MCF 10A (cell line): ENCODE results near the gene SNCB. TPM values are rescaled to one million over a fixed set of nuclear protein-coding genes. Genes with fewer than 3 reads are reported as not detected.

Experiments
- BruUV-seq: library from RNA; stranded (reverse); fragments of 400-500 nt; replicated peaks from 2 replicates; lab custom pipeline; 2021; lab: Mats Ljungman, UMichigan
- CTCF ChIA-PET: fragments of 300-600 bp; sonication (Branson Sonifier 250); formaldehyde crosslinking; extraction: SDS; loops from one replicate; lab custom pipeline; 2021; ENCODE audit warnings: antibody characterized with exemption, inconsistent platforms; lab: Yijun Ruan, JAX
- POLR2A ChIA-PET: fragments of 300-600, 350-650 bp; sonication (Branson Sonifier 250); formaldehyde crosslinking; extraction: SDS; loops from one replicate; lab custom pipeline; 2020; ENCODE audit warnings: antibody characterized with exemption, inconsistent platforms; lab: Yijun Ruan, JAX
- DNase-seq: peaks from one replicate; pipeline ENCODE4 v3.0.0-alpha.2; 2018; ENCODE audit not compliant: unreplicated experiment
- H3K27ac Mint-ChIP-seq: one replicate; pipeline ENCODE4 v1.8.0; 2022; ENCODE audit warnings: mild to moderate bottlenecking, low read depth, mixed read lengths; ENCODE audit not compliant: unreplicated experiment
- H3K27me3 Mint-ChIP-seq: one replicate; pipeline ENCODE4 v1.8.0; 2022; ENCODE audit warnings: mixed read lengths; ENCODE audit not compliant: insufficient read depth, unreplicated experiment
- H3K36me3 Mint-ChIP-seq: one replicate; pipeline ENCODE4 v1.8.0; 2022; ENCODE audit warnings: mild to moderate bottlenecking, moderate library complexity, mixed read lengths; ENCODE audit not compliant: insufficient read depth, unreplicated experiment
- H3K4me1 Mint-ChIP-seq: one replicate; pipeline ENCODE4 v1.8.0; 2022; ENCODE audit warnings: mixed read lengths; ENCODE audit not compliant: insufficient read depth, unreplicated experiment
- H3K4me3 Mint-ChIP-seq: one replicate; pipeline ENCODE4 v1.8.0; 2022; ENCODE audit warnings: mild to moderate bottlenecking, moderate library complexity, mixed read lengths; ENCODE audit not compliant: unreplicated experiment
- H3K9me3 Mint-ChIP-seq: one replicate; pipeline ENCODE4 v1.8.0; 2022; ENCODE audit warnings: mixed read lengths; ENCODE audit not compliant: unreplicated experiment
- intact Hi-C: fragments of 100-400 bp; cut with micrococcal nuclease; formaldehyde crosslinking; loops from 2 replicates; pipeline ENCODE4 v1.14.1; 2022
- total RNA-seq: library from RNA; stranded (reverse); gene quantifications from 2 replicates; pipeline ENCODE4 v1.2.3, GENCODE V29; 2022
- TF ChIP-seq, protein P1 (sequence below): fragments of 200-600 bp; IDR thresholded peaks from one replicate; pipeline ENCODE4 v1.8.0; 2022; ENCODE audit warnings: antibody characterized with exemption, mild to moderate bottlenecking; ENCODE audit not compliant: unreplicated experiment

SNCB gene
- total RNA-seq, 1 experiment from 2014 or later: not detected

DNA sequence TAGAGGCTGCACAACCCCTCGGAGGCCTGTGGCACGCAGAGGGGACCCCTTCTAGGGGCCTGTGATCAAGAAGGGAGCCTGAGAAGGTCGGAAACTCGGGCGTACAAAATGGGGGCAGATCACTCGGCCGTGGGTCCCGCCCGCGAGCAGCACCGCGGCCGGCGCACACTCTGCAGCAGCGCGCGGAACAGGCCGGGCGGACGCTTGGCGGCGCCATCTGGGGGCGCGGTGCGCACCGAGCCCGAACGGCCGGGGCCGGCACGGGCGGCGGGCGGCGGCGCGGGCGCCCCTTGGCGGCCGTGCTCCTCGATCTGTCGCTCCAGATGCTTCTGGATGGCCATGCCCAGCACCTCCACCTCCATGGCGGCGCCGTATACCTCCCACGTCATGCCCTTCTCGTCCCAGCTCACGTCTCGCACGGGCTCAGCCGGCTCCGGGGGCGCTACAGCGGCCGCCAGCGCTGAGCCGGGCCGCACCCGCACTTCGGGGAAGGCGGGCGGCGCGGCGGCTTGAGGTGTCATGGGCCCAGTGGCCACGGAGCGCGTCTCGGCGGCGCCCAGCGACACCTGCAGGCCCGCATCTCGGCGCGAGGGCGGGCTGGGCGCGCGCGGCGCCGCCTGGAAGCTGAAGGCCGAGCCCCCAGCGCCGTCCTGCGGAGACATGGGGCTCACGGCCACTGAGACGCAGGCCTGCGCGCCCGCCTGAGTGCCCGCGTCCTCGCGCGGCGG, 33.5 kb downstream of the SNCB start:
- intact Hi-C loops: no loop called here
- Mint-ChIP-seq H3K27me3 (no peaks in the 10 kb centered on the region), H3K27ac (no peak overlapping the region), H3K36me3 (no peaks in the 10 kb centered on the region), H3K4me1 (peaks cover 7% of the 10 kb centered on the region), H3K9me3 (no peaks in the 10 kb centered on the region), H3K4me3 (no peak overlapping the region)
- TF ChIP-seq, protein P1, sequence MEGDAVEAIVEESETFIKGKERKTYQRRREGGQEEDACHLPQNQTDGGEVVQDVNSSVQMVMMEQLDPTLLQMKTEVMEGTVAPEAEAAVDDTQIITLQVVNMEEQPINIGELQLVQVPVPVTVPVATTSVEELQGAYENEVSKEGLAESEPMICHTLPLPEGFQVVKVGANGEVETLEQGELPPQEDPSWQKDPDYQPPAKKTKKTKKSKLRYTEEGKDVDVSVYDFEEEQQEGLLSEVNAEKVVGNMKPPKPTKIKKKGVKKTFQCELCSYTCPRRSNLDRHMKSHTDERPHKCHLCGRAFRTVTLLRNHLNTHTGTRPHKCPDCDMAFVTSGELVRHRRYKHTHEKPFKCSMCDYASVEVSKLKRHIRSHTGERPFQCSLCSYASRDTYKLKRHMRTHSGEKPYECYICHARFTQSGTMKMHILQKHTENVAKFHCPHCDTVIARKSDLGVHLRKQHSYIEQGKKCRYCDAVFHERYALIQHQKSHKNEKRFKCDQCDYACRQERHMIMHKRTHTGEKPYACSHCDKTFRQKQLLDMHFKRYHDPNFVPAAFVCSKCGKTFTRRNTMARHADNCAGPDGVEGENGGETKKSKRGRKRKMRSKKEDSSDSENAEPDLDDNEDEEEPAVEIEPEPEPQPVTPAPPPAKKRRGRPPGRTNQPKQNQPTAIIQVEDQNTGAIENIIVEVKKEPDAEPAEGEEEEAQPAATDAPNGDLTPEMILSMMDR: no peak
- no TSS peak for BruUV-seq
- DNase-seq: no peak
- POLR2A ChIA-PET: no interaction called here
- CTCF ChIA-PET: interaction anchor here (1.3 kb wide), 1 partner anchor 23 kb away, joined by 3 read pairs; no protein-coding TSS in a partner anchor

DNA sequence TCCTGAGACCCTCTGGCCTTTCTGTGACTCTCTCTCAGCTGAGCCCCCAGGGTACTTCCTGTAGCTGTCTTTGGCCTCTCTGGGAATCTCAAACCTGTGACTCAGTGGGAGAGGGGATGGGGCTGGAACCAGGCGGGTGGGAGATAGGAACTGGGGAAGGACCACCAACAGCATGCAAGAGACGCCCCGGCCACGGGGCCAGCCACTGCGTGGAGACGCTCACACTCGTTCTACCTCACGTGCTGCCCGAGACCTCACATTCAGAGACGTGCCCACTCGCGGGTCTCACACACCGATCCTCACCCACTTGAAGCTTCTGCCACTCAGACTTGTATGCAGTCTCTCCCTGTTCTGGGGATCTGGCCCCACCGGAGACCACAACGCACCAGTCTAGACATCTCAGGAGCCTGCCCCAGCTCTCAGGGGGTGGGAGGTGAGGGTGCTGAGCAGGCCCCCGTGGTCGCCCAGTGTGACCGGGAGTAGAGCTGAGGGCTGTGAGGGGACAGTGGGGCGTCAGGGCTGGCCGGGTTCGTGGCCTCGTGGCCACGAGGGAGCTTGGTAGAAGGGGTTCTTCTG, 34.2 kb downstream of the SNCB start:
- H3K27ac Mint-ChIP-seq: no peak overlapping the region
- TF ChIP-seq, protein P1: no peak
- no TSS peak for BruUV-seq
- DNase-seq: no peak
- ChIA-PET CTCF (interaction anchor here (0.6 to 1.3 kb wide), 5 partner anchors 10 to 1356 kb away, joined by 3 to 4 read pairs (median 3); partner anchors contain the start of gene FAF2), POLR2A (interaction anchor here (0.5 to 0.8 kb wide), 2 partner anchors 169 to 180 kb away, joined by 4 to 6 read pairs; partner anchors contain the start of gene CLTB)
- peaks cover 7% of the 10 kb centered on the region for H3K4me1 Mint-ChIP-seq
- no peaks in the 10 kb centered on the region for H3K36me3 Mint-ChIP-seq
- no peaks in the 10 kb centered on the region for H3K27me3 Mint-ChIP-seq
- H3K4me3 Mint-ChIP-seq: no peak overlapping the region
- intact Hi-C loops: no loop called here
- no peaks in the 10 kb centered on the region for H3K9me3 Mint-ChIP-seq

DNA sequence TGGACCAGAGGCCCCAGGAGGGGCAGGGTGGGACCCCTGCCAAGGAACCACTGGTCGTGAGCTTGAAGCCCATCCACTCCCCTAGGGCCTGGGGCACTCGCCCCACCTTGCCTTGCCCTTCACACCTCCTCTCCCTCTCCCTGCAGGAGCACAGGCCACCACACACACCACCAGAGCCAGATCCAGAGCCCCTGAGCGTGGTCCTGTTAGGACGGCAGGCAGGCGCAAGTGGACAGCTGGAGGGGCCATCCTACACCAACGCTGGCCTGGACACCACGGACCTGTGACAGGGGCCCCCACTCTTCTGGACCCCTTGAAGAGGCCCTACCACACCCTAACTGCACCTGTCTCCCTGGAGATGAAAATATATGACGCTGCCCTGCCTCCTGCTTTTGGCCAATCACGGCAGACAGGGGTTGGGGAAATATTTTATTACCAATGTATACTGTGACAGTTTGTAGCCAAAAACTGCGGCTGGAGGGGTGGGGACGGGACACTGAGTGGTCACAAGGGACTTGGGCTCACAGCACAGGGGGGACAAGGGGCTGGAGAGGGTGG, 34.9 kb downstream of the SNCB start:
- H3K9me3 Mint-ChIP-seq: no peaks in the 10 kb centered on the region
- TF ChIP-seq, protein P1: no peak
- intact Hi-C loops: no loop called here
- no TSS peak for BruUV-seq
- H3K27ac Mint-ChIP-seq: no peak overlapping the region
- no peaks in the 10 kb centered on the region for H3K36me3 Mint-ChIP-seq
- DNase-seq: no peak
- H3K4me3 Mint-ChIP-seq: no peak overlapping the region
- H3K4me1 Mint-ChIP-seq: peaks cover 7% of the 10 kb centered on the region
- no peaks in the 10 kb centered on the region for H3K27me3 Mint-ChIP-seq
- CTCF ChIA-PET: interaction anchor here (0.6 to 1.3 kb wide), 5 partner anchors 11 to 1356 kb away, joined by 3 to 4 read pairs (median 3); partner anchors contain the start of gene FAF2
- POLR2A ChIA-PET: interaction anchor here (0.5 to 0.8 kb wide), 3 partner anchors 169 to 424 kb away, joined by 3 to 6 read pairs (median 4); partner anchors contain the start of gene CLTB

DNA sequence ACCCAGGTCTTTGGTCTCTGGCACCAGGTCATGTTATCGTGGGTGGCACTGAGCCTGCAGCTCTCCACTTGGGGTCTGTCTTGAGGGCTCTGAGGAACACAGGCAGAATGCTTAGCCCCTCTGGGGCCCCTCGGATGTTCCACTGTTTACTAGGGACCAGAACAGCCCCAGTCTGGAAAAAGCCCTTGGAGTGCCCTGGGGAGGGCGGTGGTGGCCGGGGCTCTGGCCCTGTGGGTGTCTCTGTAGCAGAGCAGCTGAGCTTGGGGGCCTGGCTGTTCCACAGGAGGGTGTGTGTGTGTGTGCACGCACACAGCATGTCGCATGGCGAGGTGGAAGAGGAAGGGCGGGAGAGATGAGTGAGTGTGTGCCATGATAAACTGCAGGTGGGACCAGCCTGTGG, 35.8 kb downstream of the SNCB start:
- H3K27ac Mint-ChIP-seq: no peak overlapping the region
- intact Hi-C loops: no loop called here
- peaks cover under 1% of the 10 kb centered on the region for H3K4me1 Mint-ChIP-seq
- CTCF ChIA-PET: no interaction called here
- POLR2A ChIA-PET: interaction anchor here (0.5 to 1.2 kb wide), 2 partner anchors 54 to 425 kb away, joined by 3 to 4 read pairs; no protein-coding TSS in a partner anchor
- TF ChIP-seq, protein P1: no peak
- no peaks in the 10 kb centered on the region for H3K36me3 Mint-ChIP-seq
- H3K9me3 Mint-ChIP-seq: no peaks in the 10 kb centered on the region
- H3K4me3 Mint-ChIP-seq: no peak overlapping the region
- no peak for DNase-seq
- BruUV-seq: no TSS peak
- H3K27me3 Mint-ChIP-seq: no peaks in the 10 kb centered on the region
